ENCODE measurements around the gene WDPCP. TPM values are rescaled to one million over a fixed set of nuclear protein-coding genes. Genes with fewer than 3 reads are reported as not detected.

WDPCP gene
- total and polyA plus RNA-seq, 2 of the 13 experiments (the other 11 are each of a cell fraction or from before 2014, with no cell fraction given) = 2.9 to 5.2 TPM

- TF ChIP-seq ZBED4 (CRISPR knock-in tag; IDR thresholded peaks at IDR 0.05; ENCODE audit: borderline replicate concordance) (0 out of 2 replicates have a peak, but pooled peaks have one; percentile 21), ZNF792 (CRISPR knock-in tag; IDR thresholded peaks at IDR 0.05) (0 out of 2 replicates have a peak, but pooled peaks have one; percentile 23), TFDP2 (CRISPR knock-in tag; IDR thresholded peaks at IDR 0.05) (peak; percentile 51), ZSCAN9 (CRISPR knock-in tag; IDR thresholded peaks at IDR 0.05; ENCODE audit: borderline replicate concordance) (peak; percentile 82; the same call in 1 of the 2 replicates), MEIS2 (CRISPR knock-in tag; IDR thresholded peaks at IDR 0.05) (0 out of 2 replicates have a peak, but pooled peaks have one; percentile 37), ADNP (CRISPR knock-in tag; IDR thresholded peaks at IDR 0.05) (no peak), ZSCAN21 (CRISPR knock-in tag; IDR thresholded peaks at IDR 0.05; ENCODE audit: borderline replicate concordance) (peak; percentile 42; the same call in 1 of the 2 replicates), ZNF776 (CRISPR knock-in tag; IDR thresholded peaks at IDR 0.05) (no peak), GATAD1 (CRISPR knock-in tag; IDR thresholded peaks at IDR 0.05) (0 out of 2 replicates have a peak, but pooled peaks have one; percentile 41), MNT (IDR thresholded peaks at IDR 0.05) (peak; percentile 100), NR2C2 (CRISPR knock-in tag; IDR thresholded peaks at IDR 0.05; ENCODE audit: borderline replicate concordance) (peak; percentile 58; the same call in 1 of the 2 replicates), MED1 (CRISPR knock-in tag; IDR thresholded peaks at IDR 0.05) (peak; percentile 50; the same call in 1 of the 2 replicates), NFRKB (IDR thresholded peaks at IDR 0.05) (no peak), ZNF496 (CRISPR knock-in tag; IDR thresholded peaks at IDR 0.05; ENCODE audit: insufficient replicate concordance) (no peak), FOSL2 (CRISPR knock-in tag; IDR thresholded peaks at IDR 0.05) (0 out of 2 replicates have a peak, but pooled peaks have one; percentile 23), NAIF1 (CRISPR knock-in tag; IDR thresholded peaks at IDR 0.05; ENCODE audit: borderline replicate concordance) (no peak), FOXM1 (CRISPR knock-in tag; IDR thresholded peaks at IDR 0.05) (no peak), KMT2B (CRISPR knock-in tag; IDR thresholded peaks at IDR 0.05) (0 out of 2 replicates have a peak, but pooled peaks have one; percentile 43), PHF20 (CRISPR knock-in tag; IDR thresholded peaks at IDR 0.05) (no peak), MIER3 (CRISPR knock-in tag; IDR thresholded peaks at IDR 0.05; ENCODE audit: borderline replicate concordance) (peak; percentile 64; the same call in 1 of the 2 replicates), ZNF709 (CRISPR knock-in tag; IDR thresholded peaks at IDR 0.05) (peak; percentile 32; the same call in 1 of the 2 replicates), MIER2 (CRISPR knock-in tag; IDR thresholded peaks at IDR 0.05) (0 out of 2 replicates have a peak, but pooled peaks have one; percentile 50), AHR (CRISPR knock-in tag; IDR thresholded peaks at IDR 0.05) (no peak), ZNF17 (CRISPR knock-in tag; IDR thresholded peaks at IDR 0.05) (0 out of 2 replicates have a peak, but pooled peaks have one; percentile 33), MXI1 (IDR thresholded peaks at IDR 0.05; ENCODE audit: borderline replicate concordance, low read depth, low read length) (peak; percentile 51; the same call in 1 of the 3 replicates)
Observed at GRCh38 chr2:63300835-63301234, 287.4 kb downstream of the WDPCP start (continued).

Data from HepG2 (cell line).